WTC11 (cell line): ENCODE data around the gene UROC1. TPM values are rescaled to one million over a fixed set of nuclear protein-coding genes. Genes with fewer than 3 reads are reported as not detected.

ENCODE experiments used
- ATAC-seq: fragments of 200-7000 bp; cut with Tn5 transposase; 2 replicates; pipeline ENCODE4 v1.10.0; 2021; ENCODE audit warnings: mild to moderate bottlenecking, moderate library complexity
- CTCF ChIA-PET: fragments of 300-600 bp; sonication (Branson Sonifier 250); formaldehyde crosslinking; loops from one replicate; lab custom pipeline; 2021; ENCODE audit warnings: antibody characterized with exemption; lab: Charles Lee
- POLR2A ChIA-PET: fragments of 350-600 bp; sonication (Branson Sonifier 250); formaldehyde crosslinking; loops from one replicate; lab custom pipeline; 2021; ENCODE audit warnings: antibody characterized with exemption; lab: Charles Lee
- DNase-seq: peaks from one replicate; pipeline ENCODE4 v3.0.0; 2021; ENCODE audit warnings: low spot score
- H3K27ac Mint-ChIP-seq: 2 replicates; pipeline ENCODE4 v1.8.0; 2021; ENCODE audit warnings: mixed read lengths
- H3K27me3 Mint-ChIP-seq: 2 replicates; pipeline ENCODE4 v1.8.0; 2021; ENCODE audit warnings: low read depth, mild to moderate bottlenecking, moderate library complexity, mixed read lengths
- H3K36me3 Mint-ChIP-seq: 2 replicates; pipeline ENCODE4 v1.8.0; 2021; ENCODE audit warnings: mixed read lengths
- H3K4me1 Mint-ChIP-seq: 2 replicates; pipeline ENCODE4 v1.8.0; 2022; ENCODE audit warnings: mixed read lengths
- H3K4me3 Mint-ChIP-seq: 2 replicates; pipeline ENCODE4 v1.8.0; 2021; ENCODE audit warnings: mild to moderate bottlenecking, moderate library complexity, mixed read lengths
- H3K9me3 Mint-ChIP-seq: 2 replicates; pipeline ENCODE4 v1.8.0; 2021; ENCODE audit warnings: mixed read lengths
- CDX4 ChIP-seq: fragments of 250-450 bp; sonication (Bioruptor Pico); IDR thresholded peaks from 2 replicates; pipeline ENCODE4 v1.9.0; 2021; ENCODE audit warnings: moderate library complexity, mild to moderate bottlenecking, inconsistent platforms, borderline replicate concordance
- CREB1 ChIP-seq: sonication (generic); formaldehyde crosslinking; IDR thresholded peaks from 2 replicates; pipeline ENCODE4 v1.8.0; 2023; ENCODE audit warnings: mild to moderate bottlenecking, missing genetic modification reagents
- ERG ChIP-seq: fragments of 250-450 bp; sonication (Bioruptor Pico); IDR thresholded peaks from 2 replicates; pipeline ENCODE4 v1.8.0; 2021; ENCODE audit warnings: mild to moderate bottlenecking
- GTF2I ChIP-seq: fragments of 250-450 bp; sonication (Bioruptor Pico); conservative IDR thresholded peaks from 2 replicates; pipeline ENCODE4 v1.4.0; 2021; ENCODE audit warnings: mild to moderate bottlenecking
- MLX ChIP-seq: sonication (generic); formaldehyde crosslinking; IDR thresholded peaks from 2 replicates; pipeline ENCODE4 v1.8.1; 2023; ENCODE audit warnings: mild to moderate bottlenecking, missing genetic modification reagents, moderate library complexity
- NFE2L1 ChIP-seq: sonication (generic); formaldehyde crosslinking; IDR thresholded peaks from 2 replicates; pipeline ENCODE4 v1.8.1; 2023; ENCODE audit warnings: missing genetic modification reagents
- NFYB ChIP-seq: sonication (generic); formaldehyde crosslinking; conservative IDR thresholded peaks from 2 replicates; pipeline ENCODE4 v1.8.0; 2022; ENCODE audit warnings: low read depth, missing genetic modification reagents
- OVOL2 ChIP-seq: fragments of 250-450 bp; sonication (Bioruptor Pico); IDR thresholded peaks from 2 replicates; pipeline ENCODE4 v1.9.0; 2021; ENCODE audit warnings: mild to moderate bottlenecking, borderline replicate concordance
- RORB ChIP-seq: fragments of 250-450 bp; sonication (Bioruptor Pico); IDR thresholded peaks from 2 replicates; pipeline ENCODE4 v1.9.0; 2021; ENCODE audit warnings: mild to moderate bottlenecking
- SMAD3 ChIP-seq: sonication (generic); formaldehyde crosslinking; IDR thresholded peaks from 2 replicates; pipeline ENCODE4 v1.8.0; 2022; ENCODE audit warnings: missing genetic modification reagents, mild to moderate bottlenecking, borderline replicate concordance
- SP1 ChIP-seq: sonication (generic); formaldehyde crosslinking; conservative IDR thresholded peaks from 2 replicates; pipeline ENCODE4 v1.8.1; 2022; ENCODE audit warnings: missing genetic modification reagents
- TCF7 ChIP-seq: sonication (generic); formaldehyde crosslinking; IDR thresholded peaks from 2 replicates; pipeline ENCODE4 v1.8.0; 2022; ENCODE audit warnings: mild to moderate bottlenecking, low read depth, missing genetic modification reagents, moderate library complexity
- TEAD1 ChIP-seq: sonication (generic); formaldehyde crosslinking; IDR thresholded peaks from 2 replicates; pipeline ENCODE4 v1.8.0; 2022; ENCODE audit warnings: mild to moderate bottlenecking, missing genetic modification reagents
- TEAD4 ChIP-seq: sonication (generic); formaldehyde crosslinking; IDR thresholded peaks from 2 replicates; pipeline ENCODE4 v1.8.0; 2022; ENCODE audit warnings: mild to moderate bottlenecking, missing genetic modification reagents
- USF1 ChIP-seq: sonication (generic); formaldehyde crosslinking; IDR thresholded peaks from 2 replicates; pipeline ENCODE4 v1.8.0; 2022; ENCODE audit warnings: mild to moderate bottlenecking, missing genetic modification reagents
- USF2 ChIP-seq: sonication (generic); formaldehyde crosslinking; IDR thresholded peaks from 2 replicates; pipeline ENCODE4 v1.8.1; 2023; ENCODE audit warnings: mild to moderate bottlenecking, missing genetic modification reagents, moderate library complexity
- ZNF281 ChIP-seq: sonication (generic); formaldehyde crosslinking; IDR thresholded peaks from 2 replicates; pipeline ENCODE4 v1.8.0; 2023; ENCODE audit warnings: mild to moderate bottlenecking, missing genetic modification reagents
- ZNF396 ChIP-seq: fragments of 250-450 bp; sonication (Bioruptor Pico); IDR thresholded peaks from 2 replicates; pipeline ENCODE4 v1.8.0; 2021; ENCODE audit warnings: mild to moderate bottlenecking, moderate library complexity, borderline replicate concordance
- ZNF416 ChIP-seq: fragments of 250-450 bp; sonication (Bioruptor Pico); IDR thresholded peaks from 2 replicates; pipeline ENCODE4 v1.9.0; 2021; ENCODE audit warnings: mild to moderate bottlenecking, inconsistent platforms
- total RNA-seq: library from RNA; stranded (reverse); gene quantifications from 3 replicates; pipeline ENCODE4 v1.2.3, GENCODE V29; 2021
- TF ChIP-seq, protein P1 (sequence below): sonication (generic); formaldehyde crosslinking; IDR thresholded peaks from 2 replicates; pipeline ENCODE4 v1.8.1; 2022; ENCODE audit warnings: low read depth, missing genetic modification reagents, borderline replicate concordance

The UROC1 gene
- total RNA-seq, 1 experiment from 2014 or later: not detected

- no peak for TF ChIP-seq CDX4
- TF ChIP-seq ZNF396 (CRISPR knock-in tag): no peak
- TF ChIP-seq GTF2I: no peak
- no peak for TF ChIP-seq ERG (CRISPR knock-in tag)
- TF ChIP-seq, protein P1, sequence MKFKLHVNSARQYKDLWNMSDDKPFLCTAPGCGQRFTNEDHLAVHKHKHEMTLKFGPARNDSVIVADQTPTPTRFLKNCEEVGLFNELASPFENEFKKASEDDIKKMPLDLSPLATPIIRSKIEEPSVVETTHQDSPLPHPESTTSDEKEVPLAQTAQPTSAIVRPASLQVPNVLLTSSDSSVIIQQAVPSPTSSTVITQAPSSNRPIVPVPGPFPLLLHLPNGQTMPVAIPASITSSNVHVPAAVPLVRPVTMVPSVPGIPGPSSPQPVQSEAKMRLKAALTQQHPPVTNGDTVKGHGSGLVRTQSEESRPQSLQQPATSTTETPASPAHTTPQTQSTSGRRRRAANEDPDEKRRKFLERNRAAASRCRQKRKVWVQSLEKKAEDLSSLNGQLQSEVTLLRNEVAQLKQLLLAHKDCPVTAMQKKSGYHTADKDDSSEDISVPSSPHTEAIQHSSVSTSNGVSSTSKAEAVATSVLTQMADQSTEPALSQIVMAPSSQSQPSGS (CRISPR knock-in tag): no peak
- TF ChIP-seq SMAD3 (CRISPR knock-in tag): no peak
- no peak for TF ChIP-seq MLX (CRISPR knock-in tag)
- TF ChIP-seq ZNF416 (CRISPR knock-in tag): no peak
- TF ChIP-seq OVOL2 (CRISPR knock-in tag): no peak
- no peak for TF ChIP-seq NFYB (CRISPR knock-in tag)
- no peak for TF ChIP-seq RORB (CRISPR knock-in tag)
Measured at GRCh38 chr3:126528419-126528799, 10.8 kb upstream of the UROC1 start (continued).

DNA sequence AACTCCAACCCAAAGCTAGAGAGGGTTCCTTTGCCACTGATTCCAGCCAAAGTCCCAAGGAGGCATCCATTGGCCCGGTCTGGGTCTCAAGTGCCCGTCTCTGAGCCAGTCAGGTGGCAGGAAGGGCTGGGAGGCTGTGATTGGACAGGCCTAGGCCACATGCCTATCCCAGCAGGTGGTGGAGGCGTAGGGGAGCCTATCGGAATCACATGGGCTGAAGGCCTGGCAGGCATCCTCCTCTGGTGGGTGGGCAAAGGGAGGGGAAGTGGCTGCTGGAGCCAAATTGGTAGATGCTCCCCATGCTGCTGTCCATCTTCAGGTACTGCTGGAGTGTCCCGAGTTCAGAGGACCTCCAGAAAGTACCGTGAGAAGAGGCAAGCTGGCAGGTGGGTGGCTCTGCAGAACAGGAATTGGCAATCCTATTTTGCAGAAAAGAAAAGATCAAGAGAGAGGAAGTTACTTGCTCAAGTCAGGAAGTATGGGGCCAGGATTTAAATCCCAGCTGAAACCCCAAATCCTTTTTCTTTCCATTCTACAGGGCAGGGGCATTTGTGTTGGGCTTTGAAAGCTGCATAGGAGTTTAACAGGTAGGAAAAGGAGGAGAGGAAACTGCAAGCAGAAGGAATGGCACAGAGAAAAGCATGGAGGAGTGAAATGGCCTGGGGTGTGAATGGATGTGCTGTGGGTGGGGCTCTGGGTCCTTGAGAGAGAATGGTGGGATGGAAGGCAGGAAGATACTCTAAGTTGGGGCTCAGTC, 10.1 kb upstream of the UROC1 start:
- TF ChIP-seq SP1 (CRISPR knock-in tag): no peak
- no peak for TF ChIP-seq TEAD4
- TF ChIP-seq ZNF281 (CRISPR knock-in tag): no peak
- TF ChIP-seq USF2 (CRISPR knock-in tag): peak; percentile 81
- TF ChIP-seq CREB1 (CRISPR knock-in tag): no peak
- no peak for TF ChIP-seq TCF7 (CRISPR knock-in tag)
- 0 out of 2 replicates have a peak, but pooled peaks have one; percentile 21 for TF ChIP-seq NFYB (CRISPR knock-in tag)
- no peak for TF ChIP-seq TEAD1 (CRISPR knock-in tag)
- no peak for TF ChIP-seq OVOL2 (CRISPR knock-in tag)
- TF ChIP-seq USF1 (CRISPR knock-in tag): peak; percentile 73
- no peak for TF ChIP-seq NFE2L1 (CRISPR knock-in tag)
- DNase-seq (peak; percentile 39), ATAC-seq (no peak)
- no peaks in the 10 kb centered on the region for H3K36me3 Mint-ChIP-seq
- peaks cover 14% of the 10 kb centered on the region; the same call in 1 of the 2 replicates for H3K4me1 Mint-ChIP-seq
- no peak overlapping the region for H3K4me3 Mint-ChIP-seq
- no peaks in the 10 kb centered on the region for H3K9me3 Mint-ChIP-seq
- peaks cover 20% of the 10 kb centered on the region for H3K27me3 Mint-ChIP-seq
- POLR2A ChIA-PET: no interaction called here
- CTCF ChIA-PET: no interaction called here
- H3K27ac Mint-ChIP-seq: no peak overlapping the region
